ENCODE measurements around the gene DNAH10.

Gene DNAH10

DNA sequence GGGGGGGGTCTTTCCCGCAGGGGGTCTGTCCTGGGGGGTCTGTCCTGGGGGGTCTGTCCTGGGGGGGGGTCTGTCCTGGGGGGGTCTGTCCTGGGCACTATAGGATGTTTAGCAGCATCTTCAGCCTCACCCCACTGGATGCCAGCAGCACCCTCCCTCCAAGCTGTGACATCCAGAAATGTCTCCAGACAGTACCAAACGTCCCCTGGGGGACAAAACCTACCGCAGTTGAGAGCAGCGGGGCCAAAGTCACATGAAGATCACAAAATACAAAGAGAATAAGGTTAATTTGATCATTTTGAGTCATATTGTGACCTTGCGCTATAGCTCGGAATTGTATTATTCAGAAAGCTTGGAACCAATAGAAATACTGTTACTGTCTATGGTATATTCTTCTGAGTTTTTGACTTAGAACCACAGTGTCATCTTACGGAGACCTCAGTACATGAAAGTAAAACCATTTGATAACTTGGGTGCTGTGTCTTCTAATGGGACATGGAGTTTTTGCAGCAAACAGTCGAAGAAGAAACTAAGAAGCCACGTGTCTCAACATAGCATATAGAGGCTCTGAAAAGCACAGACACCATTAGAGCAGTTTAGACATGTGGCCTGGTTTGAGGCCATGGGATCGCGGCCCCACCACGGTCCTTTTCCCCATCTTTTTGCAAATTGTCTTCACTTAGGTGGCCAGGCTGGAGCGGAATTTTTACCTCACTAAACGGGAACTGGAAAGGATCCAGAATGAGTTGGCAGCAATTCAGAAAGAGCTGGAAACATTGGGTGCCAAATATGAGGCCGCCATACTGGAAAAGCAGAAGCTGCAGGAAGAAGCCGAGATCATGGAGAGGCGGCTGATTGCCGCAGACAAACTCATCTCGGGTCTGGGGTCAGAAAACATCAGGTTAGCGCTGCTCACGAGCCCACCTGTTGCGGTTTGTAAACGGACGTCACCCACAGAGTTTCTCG lies 150.6 kb downstream of the DNAH10 start (continued):
- TF ChIP-seq, protein P1, sequence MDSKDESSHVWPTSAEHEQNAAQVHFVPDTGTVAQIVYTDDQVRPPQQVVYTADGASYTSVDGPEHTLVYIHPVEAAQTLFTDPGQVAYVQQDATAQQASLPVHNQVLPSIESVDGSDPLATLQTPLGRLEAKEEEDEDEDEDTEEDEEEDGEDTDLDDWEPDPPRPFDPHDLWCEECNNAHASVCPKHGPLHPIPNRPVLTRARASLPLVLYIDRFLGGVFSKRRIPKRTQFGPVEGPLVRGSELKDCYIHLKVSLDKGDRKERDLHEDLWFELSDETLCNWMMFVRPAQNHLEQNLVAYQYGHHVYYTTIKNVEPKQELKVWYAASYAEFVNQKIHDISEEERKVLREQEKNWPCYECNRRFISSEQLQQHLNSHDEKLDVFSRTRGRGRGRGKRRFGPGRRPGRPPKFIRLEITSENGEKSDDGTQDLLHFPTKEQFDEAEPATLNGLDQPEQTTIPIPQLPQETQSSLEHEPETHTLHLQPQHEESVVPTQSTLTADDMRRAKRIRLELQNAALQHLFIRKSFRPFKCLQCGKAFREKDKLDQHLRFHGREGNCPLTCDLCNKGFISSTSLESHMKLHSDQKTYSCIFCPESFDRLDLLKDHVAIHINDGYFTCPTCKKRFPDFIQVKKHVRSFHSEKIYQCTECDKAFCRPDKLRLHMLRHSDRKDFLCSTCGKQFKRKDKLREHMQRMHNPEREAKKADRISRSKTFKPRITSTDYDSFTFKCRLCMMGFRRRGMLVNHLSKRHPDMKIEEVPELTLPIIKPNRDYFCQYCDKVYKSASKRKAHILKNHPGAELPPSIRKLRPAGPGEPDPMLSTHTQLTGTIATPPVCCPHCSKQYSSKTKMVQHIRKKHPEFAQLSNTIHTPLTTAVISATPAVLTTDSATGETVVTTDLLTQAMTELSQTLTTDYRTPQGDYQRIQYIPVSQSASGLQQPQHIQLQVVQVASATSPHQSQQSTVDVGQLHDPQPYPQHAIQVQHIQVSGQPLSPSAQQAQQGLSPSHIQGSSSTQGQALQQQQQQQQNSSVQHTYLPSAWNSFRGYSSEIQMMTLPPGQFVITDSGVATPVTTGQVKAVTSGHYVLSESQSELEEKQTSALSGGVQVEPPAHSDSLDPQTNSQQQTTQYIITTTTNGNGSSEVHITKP (tag by site-specific recombination; IDR thresholded peaks at IDR 0.05) = peak; percentile 80
- TF ChIP-seq ZNF548 (tag by site-specific recombination; IDR thresholded peaks at IDR 0.05) = no peak
- TF ChIP-seq ZNF174 (tag by site-specific recombination; IDR thresholded peaks at IDR 0.05) = no peak
- no peak for TF ChIP-seq ZNF626 (tag by site-specific recombination; IDR thresholded peaks at IDR 0.05)
- TF ChIP-seq ZNF561 (tag by site-specific recombination; IDR thresholded peaks at IDR 0.05; ENCODE audit: borderline replicate concordance) = no peak
- TF ChIP-seq ZNF248 (tag by site-specific recombination; IDR thresholded peaks at IDR 0.05) = no peak
- TF ChIP-seq ZNF37A (tag by site-specific recombination; IDR thresholded peaks at IDR 0.05) = no peak
- no peak for TF ChIP-seq ZNF621 (tag by site-specific recombination; IDR thresholded peaks at IDR 0.05)
- no peak for TF ChIP-seq EGR2 (tag by site-specific recombination; IDR thresholded peaks at IDR 0.05; ENCODE audit: low read depth)
- no peak for TF ChIP-seq ZFP3 (tag by site-specific recombination; IDR thresholded peaks at IDR 0.05; ENCODE audit: low read depth)
- TF ChIP-seq ZNF391 (tag by site-specific recombination; IDR thresholded peaks at IDR 0.05; ENCODE audit: borderline replicate concordance, low read depth) = no peak

DNA sequence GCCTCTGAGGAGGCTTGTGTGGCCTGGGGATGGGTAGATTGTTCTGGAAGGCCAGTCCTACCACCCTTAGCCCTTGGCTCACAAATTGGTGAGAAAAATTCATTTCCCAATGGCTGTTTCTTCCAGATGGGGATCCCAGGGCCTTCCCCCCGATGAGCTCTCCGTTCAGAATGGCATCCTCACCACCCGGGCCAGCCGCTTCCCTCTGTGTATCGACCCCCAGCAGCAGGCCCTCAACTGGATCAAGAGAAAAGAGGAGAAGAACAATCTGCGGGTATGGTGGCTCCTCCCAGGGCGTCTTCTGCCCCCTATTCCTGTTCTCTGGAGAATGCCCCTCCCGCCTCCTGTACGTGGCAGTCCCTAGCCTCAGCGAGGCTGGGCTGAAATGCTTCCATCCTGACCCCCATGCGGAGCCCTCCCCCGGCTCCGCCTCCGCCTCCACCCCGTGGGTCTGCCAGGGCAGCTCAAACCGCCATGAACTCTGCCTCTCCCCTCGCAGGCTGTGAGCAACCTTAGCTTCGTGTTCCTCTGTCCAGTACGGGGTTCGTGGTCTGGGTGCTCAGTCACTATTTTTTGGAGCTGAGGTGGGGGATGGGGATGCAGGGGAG lies 152.7 kb downstream of the DNAH10 start:
- POLR2A ChIA-PET = interaction anchor here (0.5 kb wide), 1 partner anchor 1135 kb away, joined by 3 read pairs; no protein-coding TSS in a partner anchor
- no peaks in the 10 kb centered on the region for H3K36me3 ChIP-seq (ENCODE audit: control insufficient read depth in 2 of 2, insufficient read depth in 1 of 2, low read length in 2 of 2)
- H3K4me3 ChIP-seq (ENCODE audit: low read depth, low read length) = no peak overlapping the region
- no peak overlapping the region for H3K27ac ChIP-seq (ENCODE audit: extremely low read depth, low read depth, low read length)
- H3K9me3 ChIP-seq (ENCODE audit: control insufficient read depth, insufficient read depth, low read depth, low read length) = no peaks in the 10 kb centered on the region
- peak; percentile 72 for TF ChIP-seq EGR2 (tag by site-specific recombination; IDR thresholded peaks at IDR 0.05; ENCODE audit: low read depth)
- TF ChIP-seq, protein P2, sequence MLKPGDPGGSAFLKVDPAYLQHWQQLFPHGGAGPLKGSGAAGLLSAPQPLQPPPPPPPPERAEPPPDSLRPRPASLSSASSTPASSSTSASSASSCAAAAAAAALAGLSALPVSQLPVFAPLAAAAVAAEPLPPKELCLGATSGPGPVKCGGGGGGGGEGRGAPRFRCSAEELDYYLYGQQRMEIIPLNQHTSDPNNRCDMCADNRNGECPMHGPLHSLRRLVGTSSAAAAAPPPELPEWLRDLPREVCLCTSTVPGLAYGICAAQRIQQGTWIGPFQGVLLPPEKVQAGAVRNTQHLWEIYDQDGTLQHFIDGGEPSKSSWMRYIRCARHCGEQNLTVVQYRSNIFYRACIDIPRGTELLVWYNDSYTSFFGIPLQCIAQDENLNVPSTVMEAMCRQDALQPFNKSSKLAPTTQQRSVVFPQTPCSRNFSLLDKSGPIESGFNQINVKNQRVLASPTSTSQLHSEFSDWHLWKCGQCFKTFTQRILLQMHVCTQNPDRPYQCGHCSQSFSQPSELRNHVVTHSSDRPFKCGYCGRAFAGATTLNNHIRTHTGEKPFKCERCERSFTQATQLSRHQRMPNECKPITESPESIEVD (tag by site-specific recombination; IDR thresholded peaks at IDR 0.05) = no peak
- TF ChIP-seq ZFHX2 (tag by site-specific recombination; conservative IDR thresholded peaks at IDR 0.05) = peak; percentile 68
- no peak for TF ChIP-seq ZNF423 (tag by site-specific recombination; IDR thresholded peaks at IDR 0.05)
- CTCF ChIA-PET = interaction anchor here (2.4 kb wide), 1 partner anchor 10 kb away, joined by 13 read pairs; no protein-coding TSS in a partner anchor
- H3K4me1 ChIP-seq (ENCODE audit: control insufficient read depth, insufficient read depth, low read length) = no peaks in the 10 kb centered on the region

DNA sequence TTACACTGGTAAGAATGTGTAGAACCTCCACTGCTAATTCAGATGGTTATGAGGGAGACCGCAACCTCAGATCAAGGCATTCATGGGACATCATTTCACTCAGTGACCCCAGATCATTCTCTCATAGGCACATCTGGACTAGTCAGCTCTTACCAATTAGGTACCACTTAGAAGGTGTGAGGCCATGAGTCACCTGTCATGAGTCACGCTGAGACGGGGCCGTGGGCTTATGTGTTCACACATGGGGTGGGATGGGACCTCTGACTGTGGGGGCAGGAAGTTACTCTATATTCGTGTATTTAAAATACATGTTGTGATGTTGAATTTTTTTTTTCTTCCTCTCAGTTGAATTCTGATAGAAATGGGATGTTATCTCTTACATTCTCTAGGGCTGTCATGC lies 154.6 kb downstream of the DNAH10 start:
- Histone ChIP-seq H3K36me3 (ENCODE audit: control insufficient read depth in 2 of 2, insufficient read depth in 1 of 2, low read length in 2 of 2) (no peaks in the 10 kb centered on the region), H3K4me1 (ENCODE audit: control insufficient read depth, insufficient read depth, low read length) (no peaks in the 10 kb centered on the region), H3K27ac (ENCODE audit: extremely low read depth, low read depth, low read length) (no peak overlapping the region), H3K9me3 (ENCODE audit: control insufficient read depth, insufficient read depth, low read depth, low read length) (no peaks in the 10 kb centered on the region), H3K4me3 (ENCODE audit: low read depth, low read length) (no peak overlapping the region)
- POLR2A ChIA-PET = no interaction called here
- CTCF ChIA-PET = interaction anchor here (0.5 to 2.1 kb wide), 2 partner anchors 11 to 117 kb away, joined by 3 to 12 read pairs; no protein-coding TSS in a partner anchor
- no peak for TF ChIP-seq ZNF121 (tag by site-specific recombination; IDR thresholded peaks at IDR 0.05)
- TF ChIP-seq GLIS2 (tag by site-specific recombination; IDR thresholded peaks at IDR 0.05) = no peak
- TF ChIP-seq KLF10 (tag by site-specific recombination; IDR thresholded peaks at IDR 0.05) = no peak
- TF ChIP-seq ZNF202 (tag by site-specific recombination; IDR thresholded peaks at IDR 0.05; ENCODE audit: borderline replicate concordance) = no peak
- TF ChIP-seq, protein P3, sequence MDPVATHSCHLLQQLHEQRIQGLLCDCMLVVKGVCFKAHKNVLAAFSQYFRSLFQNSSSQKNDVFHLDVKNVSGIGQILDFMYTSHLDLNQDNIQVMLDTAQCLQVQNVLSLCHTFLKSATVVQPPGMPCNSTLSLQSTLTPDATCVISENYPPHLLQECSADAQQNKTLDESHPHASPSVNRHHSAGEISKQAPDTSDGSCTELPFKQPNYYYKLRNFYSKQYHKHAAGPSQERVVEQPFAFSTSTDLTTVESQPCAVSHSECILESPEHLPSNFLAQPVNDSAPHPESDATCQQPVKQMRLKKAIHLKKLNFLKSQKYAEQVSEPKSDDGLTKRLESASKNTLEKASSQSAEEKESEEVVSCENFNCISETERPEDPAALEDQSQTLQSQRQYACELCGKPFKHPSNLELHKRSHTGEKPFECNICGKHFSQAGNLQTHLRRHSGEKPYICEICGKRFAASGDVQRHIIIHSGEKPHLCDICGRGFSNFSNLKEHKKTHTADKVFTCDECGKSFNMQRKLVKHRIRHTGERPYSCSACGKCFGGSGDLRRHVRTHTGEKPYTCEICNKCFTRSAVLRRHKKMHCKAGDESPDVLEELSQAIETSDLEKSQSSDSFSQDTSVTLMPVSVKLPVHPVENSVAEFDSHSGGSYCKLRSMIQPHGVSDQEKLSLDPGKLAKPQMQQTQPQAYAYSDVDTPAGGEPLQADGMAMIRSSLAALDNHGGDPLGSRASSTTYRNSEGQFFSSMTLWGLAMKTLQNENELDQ (tag by site-specific recombination; IDR thresholded peaks at IDR 0.05; ENCODE audit: low read depth) = no peak
- TF ChIP-seq ZNF660 (tag by site-specific recombination; IDR thresholded peaks at IDR 0.05) = 0 out of 2 replicates have a peak, but pooled peaks have one; percentile 13
- TF ChIP-seq, protein P4, sequence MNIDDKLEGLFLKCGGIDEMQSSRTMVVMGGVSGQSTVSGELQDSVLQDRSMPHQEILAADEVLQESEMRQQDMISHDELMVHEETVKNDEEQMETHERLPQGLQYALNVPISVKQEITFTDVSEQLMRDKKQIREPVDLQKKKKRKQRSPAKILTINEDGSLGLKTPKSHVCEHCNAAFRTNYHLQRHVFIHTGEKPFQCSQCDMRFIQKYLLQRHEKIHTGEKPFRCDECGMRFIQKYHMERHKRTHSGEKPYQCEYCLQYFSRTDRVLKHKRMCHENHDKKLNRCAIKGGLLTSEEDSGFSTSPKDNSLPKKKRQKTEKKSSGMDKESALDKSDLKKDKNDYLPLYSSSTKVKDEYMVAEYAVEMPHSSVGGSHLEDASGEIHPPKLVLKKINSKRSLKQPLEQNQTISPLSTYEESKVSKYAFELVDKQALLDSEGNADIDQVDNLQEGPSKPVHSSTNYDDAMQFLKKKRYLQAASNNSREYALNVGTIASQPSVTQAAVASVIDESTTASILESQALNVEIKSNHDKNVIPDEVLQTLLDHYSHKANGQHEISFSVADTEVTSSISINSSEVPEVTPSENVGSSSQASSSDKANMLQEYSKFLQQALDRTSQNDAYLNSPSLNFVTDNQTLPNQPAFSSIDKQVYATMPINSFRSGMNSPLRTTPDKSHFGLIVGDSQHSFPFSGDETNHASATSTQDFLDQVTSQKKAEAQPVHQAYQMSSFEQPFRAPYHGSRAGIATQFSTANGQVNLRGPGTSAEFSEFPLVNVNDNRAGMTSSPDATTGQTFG (tag by site-specific recombination; IDR thresholded peaks at IDR 0.05; ENCODE audit: borderline replicate concordance) = no peak
